Stimulated activated CD8-positive, alpha-beta memory T cell treated with anti-CD3 and anti-CD28 coated beads, Interleukin-7, amount 100 ng/mL, for 48 hours (primary cell): ENCODE results near the gene PRR15L.
"Not testable (repeated sequence)": the region's sequence is repeated elsewhere in the genome, so short reads cannot be mapped to it uniquely, and the experiment has no call there.

Source experiments
- DNase-seq, 2 donors: peaks; one replicate each; pipeline ENCODE4 v3.0.0-alpha.2; 2020; ENCODE audit warnings: low read depth in 1 of 2; ENCODE audit errors: extremely low read depth in 1 of 2

Gene PRR15L

GRCh38 chr17:47941246-47942095, 16.2 kb downstream of the PRR15L start, which contains the start of gene PNPO:
PNPO (plus strand) TSS chr17:47941571; CDS start chr17:47941676, 105 bp downstream.
- peak; percentile 90 to 98 for DNase-seq

- peak in 1 of 2 donors; percentile 8 for DNase-seq
Measured at GRCh38 chr17:47937941-47938340, 19.7 kb downstream of the PRR15L start.

- DNase-seq: no peak
Measured at GRCh38 chr17:47935961-47936360, 21.7 kb downstream of the PRR15L start.

GRCh38 chr17:47935468-47935867, 22.2 kb downstream of the PRR15L start:
- DNase-seq: not testable (repeated sequence)

- DNase-seq: no peak
Measured at GRCh38 chr17:47934856-47935255, 22.8 kb downstream of the PRR15L start.

GRCh38 chr17:47931848-47932247, 25.8 kb downstream of the PRR15L start:
- DNase-seq: no peak

GRCh38 chr17:47929218-47930000, 28.3 kb downstream of the PRR15L start:
- DNase-seq: no peak

- no peak for DNase-seq
Measured at GRCh38 chr17:47928415-47928814, 29.3 kb downstream of the PRR15L start.

- no peak for DNase-seq
Measured at GRCh38 chr17:47927821-47928400, 29.8 kb downstream of the PRR15L start.

- DNase-seq: no peak
Measured at GRCh38 chr17:47925678-47925988, 32.0 kb downstream of the PRR15L start.

- DNase-seq: no peak
Measured at GRCh38 chr17:47924785-47925677, 32.7 kb downstream of the PRR15L start.

GRCh38 chr17:47919889-47920288, 37.8 kb downstream of the PRR15L start:
- not testable (repeated sequence) for DNase-seq

GRCh38 chr17:47918991-47919390, 38.7 kb downstream of the PRR15L start:
- DNase-seq: no peak

- no peak for DNase-seq
Measured at GRCh38 chr17:47918006-47918405, 39.7 kb downstream of the PRR15L start.

GRCh38 chr17:47917581-47917980, 40.1 kb downstream of the PRR15L start:
- no peak for DNase-seq

- DNase-seq: no peak
Measured at GRCh38 chr17:47916489-47917208, 41.0 kb downstream of the PRR15L start.

GRCh38 chr17:47915776-47916398, 41.8 kb downstream of the PRR15L start:
- no peak for DNase-seq

- DNase-seq: no peak
Measured at GRCh38 chr17:47914306-47914948, 43.3 kb downstream of the PRR15L start.

GRCh38 chr17:47913050-47913449, 44.6 kb downstream of the PRR15L start:
- no peak for DNase-seq
